Heart left ventricle (tissue), 16 donors: Measurements from ENCODE around the gene NBAS. TPM values are rescaled to one million over a fixed set of nuclear protein-coding genes. Genes with fewer than 3 reads are reported as not detected.

ENCODE experiments used
- ATAC-seq, 4 donors: fragments of 200-7000 bp; cut with Tn5 transposase; one replicate each; pipeline ENCODE4 v1.9.1; 2020 to 2022; ENCODE audit warnings: moderate library complexity in 4 of 4, mild to moderate bottlenecking in 3 of 4, moderate number of reproducible peaks in 1 of 4
- DNase-seq, 5 donors: peaks; one replicate each; pipeline ENCODE4 v3.0.0-alpha.2; 2020
- H3K27ac ChIP-seq, 12 donors: fragments of 200-600 bp; sonication (generic) in 4 of 12; one replicate each; pipeline versions ENCODE4 v1.5.0 to v1.8.0; 2016 to 2022; ENCODE audit warnings: mild to moderate bottlenecking in 2 of 12
- H3K27me3 ChIP-seq, 9 donors: fragments of 200-600 bp; sonication (generic) in 2 of 9; one replicate each; pipeline versions ENCODE4 v1.5.1 to v1.8.0; 2016 to 2022; ENCODE audit warnings: mild to moderate bottlenecking in 3 of 9
- H3K36me3 ChIP-seq, 9 donors: fragments of 200-600 bp; sonication (generic) in 2 of 9; one replicate each; pipeline versions ENCODE4 v1.5.0 to v1.8.0; 2018 to 2022; ENCODE audit warnings: mild to moderate bottlenecking in 2 of 9
- H3K4me1 ChIP-seq, 12 donors: fragments of 200-600 bp; sonication (generic) in 4 of 12; one replicate each; pipeline versions ENCODE4 v1.5.0 to v1.8.0; 2016 to 2022; ENCODE audit warnings: mild to moderate bottlenecking in 3 of 12
- H3K4me3 ChIP-seq, 12 donors: fragments of 200-600 bp; sonication (generic) in 4 of 12; one replicate each; pipeline versions ENCODE4 v1.5.0 to v1.8.0; 2017 to 2022; ENCODE audit warnings: mild to moderate bottlenecking in 9 of 12, moderate library complexity in 4 of 12
- H3K9me3 ChIP-seq, 12 donors: fragments of 200-600 bp; sonication (generic) in 4 of 12; one replicate each; pipeline versions ENCODE4 v1.5.0 to v1.8.0; 2016 to 2022; ENCODE audit warnings: mild to moderate bottlenecking in 1 of 12
- POLR2A ChIP-seq, 2 donors: fragments of 450-650 bp; IDR thresholded peaks; one replicate each; pipeline ENCODE4 v1.6.1; 2017; ENCODE audit warnings: antibody characterized with exemption in 2 of 2, mild to moderate bottlenecking in 2 of 2, moderate library complexity in 2 of 2
- WGBS, 4 donors: extraction: QIAGEN DNeasy Blood & Tissue Kit in 2 of 4; methylation state at CpG; one replicate each; pipeline versions ENCODE4 v1.1.5 to v1.1.7; 2013 to 2018; 5-methylcytosine and 5-hydroxymethylcytosine counted together
- intact Hi-C, 10 donors: fragments of 100-400 bp; cut with DNase I; formaldehyde crosslinking; loops; one replicate each; pipeline versions ENCODE4 v1.11.1 to v1.14.2; 2022
- polyA plus RNA-seq, 2 donors: library from polyadenylated mRNA; stranded (reverse); fragments of 200-250 nt; gene quantifications; one replicate each; pipeline ENCODE4 v1.2.3, GENCODE V29; 2013
- total RNA-seq, 9 donors: library from RNA; depleted of rRNA in 2 of 9; stranded (reverse); fragments of >200 nt in 2 of 9; fragmentation: NEBNext Ultra II Directional in 3 of 9; extraction: Animal tissue kit (Norgen Biotek cat#: 25700) in 3 of 9; gene quantifications; one replicate each; pipeline versions ENCODE4 v1.1.0 to v1.2.4, GENCODE V29; 2016 to 2023
- TF ChIP-seq, protein P1 (sequence below), 12 donors: fragments of 200-600 bp; sonication (generic) in 4 of 12; IDR thresholded peaks; one replicate each; pipeline versions ENCODE4 v1.5.0 to v1.8.0; 2018 to 2022; ENCODE audit warnings: antibody characterized with exemption in 12 of 12, mild to moderate bottlenecking in 5 of 12
- donor health status: ischemic (EF 13 %, LVEDD 7.1; RV severe dilation, severe dysfunction).
- donor health status: healthy with polysubstance abuse.
- donor health status: DM: no; HTN: yes; CAD: no.
- donor health status: DM: no; HTN: no; CAD: no.
- donor health status: ischemic (EF 25% LVEDD 6.9; RV normal size, moderate dysfunction).
- donor health status: ischemic (EF 25% LVEDD 5.7; RV mildly dilated, moderate dysfunction).
- donor health status: healthy.
- donor health status: DM: yes; HTN: yes; CAD: no.
- donor health status: ischemic (EF 35%, LVEDD 5.7; RV mildly dilated, moderate dysfunction).
- donor health status: nonischemic (EF 11% LVEDD 7.7; RV severe dilation, severe dysfunction).
- donor health status: DM: yes; HTN: yes; CAD: no.
- donor health status: PGD.
- donor health status: ischemic (EF 29% LVEDD 5.4; RV normal size, mild dysfunction).
- donor health status: nonischemic (EF 23%, LVEDD 6.1; RV moderate dilation, normal function).

Gene NBAS
- total and polyA plus RNA-seq, 11 donors, result 23.1 to 63.0 (median 50.5) TPM

GRCh38 chr2:15281681-15282080, 279.5 kb downstream of the NBAS start:
- peaks cover 0 to 44% (median 24%) of the 10 kb centered on the region in 9 donors for H3K36me3 ChIP-seq
- intact Hi-C loops, result no loop called here

DNA sequence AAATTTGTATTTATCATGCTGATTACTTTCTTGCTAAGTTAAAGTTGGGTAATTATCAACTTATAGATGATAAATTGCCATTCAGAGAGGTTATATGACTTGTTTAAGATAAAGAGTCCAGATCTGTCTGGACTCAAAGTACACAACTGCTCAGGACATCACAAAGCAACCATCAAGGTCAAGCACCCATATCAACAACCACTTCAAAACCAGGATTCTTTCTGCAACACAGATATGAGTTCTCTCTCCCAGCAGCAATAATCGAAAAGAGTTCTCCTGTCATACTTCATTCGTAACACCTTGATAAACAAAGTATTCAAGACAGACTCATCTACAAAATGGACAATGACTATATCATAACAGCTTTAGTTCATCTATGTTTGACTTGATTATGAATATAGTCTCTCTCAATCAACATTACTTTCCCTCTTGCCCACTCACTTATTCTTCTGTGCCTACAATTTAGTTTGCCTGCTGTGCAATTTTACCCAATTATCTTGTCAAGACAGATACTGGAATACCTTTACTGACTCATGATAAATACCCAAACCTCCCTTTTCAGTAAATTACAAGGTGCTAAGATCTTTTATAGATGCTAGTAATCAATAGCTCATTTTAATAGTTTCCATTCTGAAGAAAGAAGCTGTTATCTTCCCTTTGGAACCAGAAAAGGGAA, 281.8 kb downstream of the NBAS start:
- intact Hi-C loops, result no loop called here
- no peak overlapping the region for H3K27ac ChIP-seq
- WGBS, 4 donors, result 48 to 59% (median 53%) methylated on average over 2 of the region's 2 CpGs
- H3K27me3 ChIP-seq, result no peaks in the 10 kb centered on the region
- H3K4me3 ChIP-seq, result no peak overlapping the region
- H3K9me3 ChIP-seq, result no peaks in the 10 kb centered on the region
- DNase-seq (no peak), ATAC-seq (peak in 1 of 4 donors; percentile 54)
- TF ChIP-seq POLR2A (IDR thresholded peaks at IDR 0.05), result no peak
- TF ChIP-seq, protein P1, sequence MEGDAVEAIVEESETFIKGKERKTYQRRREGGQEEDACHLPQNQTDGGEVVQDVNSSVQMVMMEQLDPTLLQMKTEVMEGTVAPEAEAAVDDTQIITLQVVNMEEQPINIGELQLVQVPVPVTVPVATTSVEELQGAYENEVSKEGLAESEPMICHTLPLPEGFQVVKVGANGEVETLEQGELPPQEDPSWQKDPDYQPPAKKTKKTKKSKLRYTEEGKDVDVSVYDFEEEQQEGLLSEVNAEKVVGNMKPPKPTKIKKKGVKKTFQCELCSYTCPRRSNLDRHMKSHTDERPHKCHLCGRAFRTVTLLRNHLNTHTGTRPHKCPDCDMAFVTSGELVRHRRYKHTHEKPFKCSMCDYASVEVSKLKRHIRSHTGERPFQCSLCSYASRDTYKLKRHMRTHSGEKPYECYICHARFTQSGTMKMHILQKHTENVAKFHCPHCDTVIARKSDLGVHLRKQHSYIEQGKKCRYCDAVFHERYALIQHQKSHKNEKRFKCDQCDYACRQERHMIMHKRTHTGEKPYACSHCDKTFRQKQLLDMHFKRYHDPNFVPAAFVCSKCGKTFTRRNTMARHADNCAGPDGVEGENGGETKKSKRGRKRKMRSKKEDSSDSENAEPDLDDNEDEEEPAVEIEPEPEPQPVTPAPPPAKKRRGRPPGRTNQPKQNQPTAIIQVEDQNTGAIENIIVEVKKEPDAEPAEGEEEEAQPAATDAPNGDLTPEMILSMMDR (IDR thresholded peaks at IDR 0.05), result no peak
- H3K4me1 ChIP-seq, result no peaks in the 10 kb centered on the region
- peaks cover 0 to 43% (median 30%) of the 10 kb centered on the region in 9 donors for H3K36me3 ChIP-seq

More at GRCh38 chr2:15281681-15282080, 279.5 kb downstream of the NBAS start:
- ATAC-seq (no peak), DNase-seq (no peak)
- Histone ChIP-seq H3K27ac (no peak overlapping the region), H3K9me3 (no peaks in the 10 kb centered on the region), H3K4me1 (no peaks in the 10 kb centered on the region), H3K4me3 (no peak overlapping the region), H3K27me3 (no peaks in the 10 kb centered on the region)
- TF ChIP-seq, protein P1 (IDR thresholded peaks at IDR 0.05), result no peak
- no peak for TF ChIP-seq POLR2A (IDR thresholded peaks at IDR 0.05)
- 74 to 97% (median 96%) methylated on average over 2 of the region's 2 CpGs for WGBS, 4 donors

DNA sequence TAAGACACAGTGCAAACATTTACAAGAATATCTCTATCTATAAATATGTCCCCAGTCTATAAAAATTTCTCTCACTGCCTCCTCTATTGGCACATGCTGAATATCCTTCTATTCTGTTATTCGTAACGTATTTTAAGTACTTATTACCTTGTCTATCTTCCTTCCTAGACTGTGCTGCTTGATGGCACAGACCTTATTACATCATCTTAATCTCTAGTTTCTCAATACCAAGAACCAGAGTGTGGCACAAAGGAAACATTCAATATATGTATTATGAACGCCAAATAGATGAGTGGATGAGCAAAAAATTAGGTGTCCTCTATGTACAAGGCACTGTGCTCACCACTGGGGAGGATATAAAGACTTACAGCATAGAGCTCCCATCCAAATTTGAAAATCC, 282.8 kb downstream of the NBAS start:
- Histone ChIP-seq H3K27me3 (no peaks in the 10 kb centered on the region), H3K4me1 (no peaks in the 10 kb centered on the region), H3K27ac (no peak overlapping the region), H3K36me3 (peaks cover 0 to 43% (median 33%) of the 10 kb centered on the region in 9 donors), H3K4me3 (no peak overlapping the region), H3K9me3 (no peaks in the 10 kb centered on the region)
- no peak for TF ChIP-seq POLR2A (IDR thresholded peaks at IDR 0.05)
- TF ChIP-seq, protein P1 (IDR thresholded peaks at IDR 0.05), result no peak
- 86 to 92% (median 91%) methylated on average over 3 of the region's 3 CpGs for WGBS, 4 donors
- no peak for ATAC-seq
- no peak for DNase-seq
- intact Hi-C loops, result no loop called here

- Histone ChIP-seq H3K27me3 (no peaks in the 10 kb centered on the region), H3K36me3 (peaks cover 0 to 36% (median 28%) of the 10 kb centered on the region in 9 donors), H3K4me1 (no peaks in the 10 kb centered on the region), H3K27ac (no peak overlapping the region), H3K9me3 (no peaks in the 10 kb centered on the region), H3K4me3 (no peak overlapping the region)
- 86 to 94% (median 92%) methylated on average over 2 of the region's 2 CpGs for WGBS, 4 donors
- ATAC-seq (no peak), DNase-seq (no peak)
- TF ChIP-seq POLR2A (IDR thresholded peaks at IDR 0.05), result no peak
- TF ChIP-seq, protein P1 (IDR thresholded peaks at IDR 0.05), result no peak
- intact Hi-C loops, result no loop called here
These were observed 285.8 kb downstream of the NBAS start for GRCh38 chr2:15275346-15275745.
